Ovary (tissue), 9 donors: ENCODE measurements around the gene MAST4. TPM values are rescaled to one million over a fixed set of nuclear protein-coding genes. Genes with fewer than 3 reads are reported as not detected.

ENCODE experiments used
- DNase-seq, 5 donors: peaks; one replicate each; pipeline ENCODE4 v3.0.0-alpha.2; 2019 to 2020
- H3K27ac ChIP-seq, 2 donors: fragments of 200-600 bp; one replicate each; pipeline versions ENCODE4 v1.5.1 to v1.8.0; 2019 to 2022
- H3K27me3 ChIP-seq: fragments of 200-600 bp; one replicate; pipeline ENCODE4 v1.8.0; 2022
- H3K36me3 ChIP-seq: fragments of 200-600 bp; sonication (generic); one replicate; pipeline ENCODE4 v1.5.1; 2019
- H3K4me1 ChIP-seq: one replicate; pipeline ENCODE4 v1.8.1; 2013; ENCODE audit warnings: mild to moderate bottlenecking, moderate library complexity; ENCODE audit not compliant: insufficient read depth
- H3K4me3 ChIP-seq: fragments of 200-600 bp; sonication (generic); one replicate; pipeline ENCODE4 v1.5.1; 2017
- H3K9me3 ChIP-seq, 2 donors: fragments of 200-600 bp in 1 of 2; sonication (generic) in 1 of 2; one replicate each; pipeline versions ENCODE4 v1.5.1 to v1.8.1; 2013 to 2019; ENCODE audit warnings: mild to moderate bottlenecking in 1 of 2, moderate library complexity in 1 of 2
- EP300 ChIP-seq: sonication (generic); formaldehyde crosslinking; IDR thresholded peaks from one replicate; pipeline ENCODE4 v1.6.1; 2017; ENCODE audit warnings: antibody characterized with exemption
- POLR2A ChIP-seq: fragments of 450-650 bp; IDR thresholded peaks from one replicate; pipeline ENCODE4 v1.6.1; 2017; ENCODE audit warnings: antibody characterized with exemption, mild to moderate bottlenecking, moderate library complexity
- WGBS, 3 donors: extraction: QIAGEN DNeasy Blood & Tissue Kit in 1 of 3; methylation state at CpG; one replicate each; pipeline versions ENCODE4 v1.1.5 to v1.1.7; 2013 to 2017; 5-methylcytosine and 5-hydroxymethylcytosine counted together
- intact Hi-C, 4 donors: fragments of 100-400 bp; cut with DNase I; formaldehyde crosslinking; loops; one replicate each; pipeline versions ENCODE4 v1.11.0 to v1.15.1; 2022 to 2023
- polyA plus RNA-seq, 2 donors: library from polyadenylated mRNA; stranded (reverse); fragments of 200-250 nt in 1 of 2; fragments of 350-450 nt in 1 of 2; fragmentation: Illumina TruSeq in 1 of 2; extraction: RNeasy Lipid Tissue Mini Kit (QIAGEN cat#74804) in 1 of 2; gene quantifications; one replicate each; pipeline ENCODE4 v1.2.3, GENCODE V29; 2013 to 2014
- total RNA-seq, 7 donors: library from RNA; depleted of rRNA in 2 of 7; stranded (reverse); fragments of >200 nt in 2 of 7; fragmentation: NEBNext Ultra II Directional in 3 of 7; extraction: Animal tissue kit (Norgen Biotek cat#: 25700) in 3 of 7; gene quantifications; one replicate each; pipeline versions ENCODE4 v1.1.0 to v1.2.4, GENCODE V29; 2016 to 2023
- TF ChIP-seq, protein P1 (sequence below), 3 donors: fragments of 450-650 bp in 2 of 3; fragments of 200-600 bp in 1 of 3; IDR thresholded peaks; one replicate each; pipeline versions ENCODE4 v1.5.1 to v1.8.0; 2016 to 2022; ENCODE audit warnings: antibody characterized with exemption in 3 of 3, mild to moderate bottlenecking in 1 of 3
- donor health status: DM: no; HTN: no; CAD: no; lungs with moderate emphysema.
- donor health status: DM: no; HTN: no; CAD: no.
- donor health status: Bipolar disorder and iron deficiency.
- donor health status: DM: yes; HTN: yes; CAD: no.
- donor health status: DM: no; HTN: no; CAD: no.
- donor health status: DM: yes; HTN: yes; CAD: no.

MAST4 gene
- total and polyA plus RNA-seq, 9 donors = 11.6 to 86.3 (median 57.6) TPM

DNA sequence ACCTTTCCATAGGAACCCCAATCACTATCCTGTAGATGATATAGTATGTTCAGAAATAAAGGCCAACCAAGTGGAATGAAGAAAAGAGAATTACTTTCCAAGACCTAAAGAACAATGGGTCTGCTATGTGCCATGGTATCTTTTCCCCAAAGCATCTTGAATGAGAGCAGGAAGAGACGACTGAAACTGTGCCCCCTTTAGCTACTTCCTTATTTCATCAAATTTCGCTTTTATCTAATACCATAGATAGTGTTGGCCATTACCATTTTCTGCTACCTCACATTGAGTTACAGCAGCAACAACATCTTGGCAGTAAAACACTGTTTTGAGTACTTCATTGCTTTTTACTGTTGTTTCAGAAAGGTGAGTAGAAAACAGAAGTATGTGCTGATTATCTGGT is 333.8 kb downstream of the MAST4 start:
- Histone ChIP-seq H3K4me1 (no peaks in the 10 kb centered on the region), H3K27ac (no peak overlapping the region), H3K27me3 (no peaks in the 10 kb centered on the region), H3K36me3 (no peaks in the 10 kb centered on the region), H3K9me3 (no peaks in the 10 kb centered on the region), H3K4me3 (no peak overlapping the region)
- intact Hi-C loops = no loop called here
- no peak for DNase-seq
- TF ChIP-seq, protein P1, sequence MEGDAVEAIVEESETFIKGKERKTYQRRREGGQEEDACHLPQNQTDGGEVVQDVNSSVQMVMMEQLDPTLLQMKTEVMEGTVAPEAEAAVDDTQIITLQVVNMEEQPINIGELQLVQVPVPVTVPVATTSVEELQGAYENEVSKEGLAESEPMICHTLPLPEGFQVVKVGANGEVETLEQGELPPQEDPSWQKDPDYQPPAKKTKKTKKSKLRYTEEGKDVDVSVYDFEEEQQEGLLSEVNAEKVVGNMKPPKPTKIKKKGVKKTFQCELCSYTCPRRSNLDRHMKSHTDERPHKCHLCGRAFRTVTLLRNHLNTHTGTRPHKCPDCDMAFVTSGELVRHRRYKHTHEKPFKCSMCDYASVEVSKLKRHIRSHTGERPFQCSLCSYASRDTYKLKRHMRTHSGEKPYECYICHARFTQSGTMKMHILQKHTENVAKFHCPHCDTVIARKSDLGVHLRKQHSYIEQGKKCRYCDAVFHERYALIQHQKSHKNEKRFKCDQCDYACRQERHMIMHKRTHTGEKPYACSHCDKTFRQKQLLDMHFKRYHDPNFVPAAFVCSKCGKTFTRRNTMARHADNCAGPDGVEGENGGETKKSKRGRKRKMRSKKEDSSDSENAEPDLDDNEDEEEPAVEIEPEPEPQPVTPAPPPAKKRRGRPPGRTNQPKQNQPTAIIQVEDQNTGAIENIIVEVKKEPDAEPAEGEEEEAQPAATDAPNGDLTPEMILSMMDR (IDR thresholded peaks at IDR 0.05) = no peak
- TF ChIP-seq EP300 (no peak), POLR2A (no peak)
- WGBS, 3 donors = 78 to 89% (median 87%) methylated on average over 2 of the region's 2 CpGs

DNA sequence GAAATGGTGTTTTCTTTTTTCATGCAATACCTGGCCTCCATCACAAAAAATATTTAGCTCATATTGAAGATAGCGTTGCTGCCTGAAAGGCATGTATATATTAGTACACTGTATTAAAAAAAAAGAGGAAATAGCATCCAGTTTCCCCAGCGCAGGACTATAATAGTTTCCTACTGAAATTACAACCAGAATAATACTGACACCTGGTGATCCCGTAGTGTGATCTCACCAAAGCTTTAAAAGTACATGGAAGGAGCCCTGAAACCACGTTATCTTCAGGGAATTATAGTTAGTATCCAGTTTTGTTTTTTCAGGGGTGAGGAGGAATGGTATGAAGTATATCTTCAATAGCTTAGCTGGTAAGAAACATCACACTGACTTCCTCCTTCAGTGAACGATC is 335.5 kb downstream of the MAST4 start:
- H3K36me3 ChIP-seq = no peaks in the 10 kb centered on the region
- 87 to 93% (median 89%) methylated on average over 5 of the region's 5 CpGs for WGBS, 3 donors
- H3K4me1 ChIP-seq = no peaks in the 10 kb centered on the region
- H3K27ac ChIP-seq = no peak overlapping the region
- no peak for DNase-seq
- H3K27me3 ChIP-seq = no peaks in the 10 kb centered on the region
- TF ChIP-seq, protein P1 (IDR thresholded peaks at IDR 0.05) = no peak
- TF ChIP-seq POLR2A (no peak), EP300 (no peak)
- intact Hi-C loops = no loop called here
- H3K4me3 ChIP-seq = no peak overlapping the region
- H3K9me3 ChIP-seq = no peaks in the 10 kb centered on the region

- H3K27me3 ChIP-seq = no peaks in the 10 kb centered on the region
- WGBS, 3 donors = 52 to 71% (median 57%) methylated on average over 3 of the region's 3 CpGs
- TF ChIP-seq EP300 = no peak
- TF ChIP-seq, protein P1 (IDR thresholded peaks at IDR 0.05) = no peak
- no peak for TF ChIP-seq POLR2A
- H3K4me3 ChIP-seq = no peak overlapping the region
- no peaks in the 10 kb centered on the region for H3K9me3 ChIP-seq
- H3K4me1 ChIP-seq = no peaks in the 10 kb centered on the region
- DNase-seq = no peak
- no peak overlapping the region for H3K27ac ChIP-seq
- intact Hi-C loops = no loop called here
- no peaks in the 10 kb centered on the region for H3K36me3 ChIP-seq
These were observed 336.3 kb downstream of the MAST4 start for GRCh38 chr5:66932457-66932856.

DNA sequence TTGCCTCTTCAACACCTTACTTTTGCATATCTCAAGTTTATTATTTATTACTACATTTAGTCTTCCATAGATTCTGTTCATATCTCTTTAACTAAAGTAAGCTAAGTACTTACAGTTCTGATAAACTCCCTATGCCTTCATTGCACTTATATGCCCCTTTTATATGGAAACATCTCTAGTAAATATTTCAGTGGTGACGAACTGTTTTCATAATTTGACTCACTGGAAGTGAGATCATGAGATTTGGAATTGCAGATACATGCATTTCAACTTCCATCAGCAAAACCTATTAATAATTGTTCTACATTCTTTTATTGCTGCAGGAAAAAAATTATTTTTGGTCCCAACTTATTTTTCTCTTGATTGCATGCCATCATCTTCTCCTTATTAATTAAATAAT is 336.9 kb downstream of the MAST4 start:
- no peaks in the 10 kb centered on the region for H3K27me3 ChIP-seq
- H3K4me1 ChIP-seq = no peaks in the 10 kb centered on the region
- DNase-seq = no peak
- H3K4me3 ChIP-seq = no peak overlapping the region
- H3K9me3 ChIP-seq = no peaks in the 10 kb centered on the region
- H3K27ac ChIP-seq = no peak overlapping the region
- H3K36me3 ChIP-seq = no peaks in the 10 kb centered on the region
- TF ChIP-seq EP300 = no peak
- TF ChIP-seq POLR2A = no peak
- TF ChIP-seq, protein P1 (IDR thresholded peaks at IDR 0.05) = no peak
- intact Hi-C loops = no loop called here
- 87 to 92% (median 90%) methylated on average over 1 of the region's 1 CpG for WGBS, 3 donors

DNA sequence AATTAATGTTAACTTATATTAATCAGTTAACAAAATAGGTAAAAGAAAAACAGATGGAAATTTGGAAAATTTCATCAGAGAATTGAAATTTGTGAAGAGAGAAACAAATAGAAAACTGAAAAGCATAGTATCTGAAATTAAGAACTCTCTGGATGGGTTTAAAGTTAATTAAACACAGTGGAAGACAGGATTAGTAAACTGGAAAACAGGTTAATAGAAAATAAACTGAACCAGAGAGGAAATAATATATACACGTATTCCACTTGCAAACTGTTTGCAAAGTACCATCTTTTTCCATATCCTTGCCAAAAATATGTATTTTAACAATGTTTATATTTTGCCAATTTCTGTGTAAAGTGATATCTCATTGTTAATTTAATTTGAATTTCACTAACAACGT is 342.9 kb downstream of the MAST4 start:
- 94 to 97% (median 95%) methylated on average over 2 of the region's 2 CpGs for WGBS, 3 donors

More for the DNA sequence above, 342.9 kb downstream of the MAST4 start:
- TF ChIP-seq EP300 = no peak
- TF ChIP-seq, protein P1 (IDR thresholded peaks at IDR 0.05) = no peak
- no peak for TF ChIP-seq POLR2A
- Histone ChIP-seq H3K9me3 (no peaks in the 10 kb centered on the region), H3K4me1 (no peaks in the 10 kb centered on the region), H3K4me3 (no peak overlapping the region), H3K27me3 (no peaks in the 10 kb centered on the region), H3K27ac (no peak overlapping the region), H3K36me3 (no peaks in the 10 kb centered on the region)
- intact Hi-C loops = no loop called here
- DNase-seq = no peak
